OCI-LY7 (cell line): ENCODE measurements around the gene PRG3. TPM values are rescaled to one million over a fixed set of nuclear protein-coding genes. Genes with fewer than 3 reads are reported as not detected.

Experiments used
- Bru-seq: library from RNA; stranded (reverse); fragments of 400-500 nt; gene quantifications from one replicate; lab custom pipeline; 2021; lab: Mats Ljungman, UMichigan
- BruChase-seq, 2 experiments: library from RNA; stranded (reverse); fragments of 400-500 nt; gene quantifications; one replicate each; lab custom pipeline; 2021; lab: Mats Ljungman, UMichigan
- BruUV-seq: library from RNA; stranded (reverse); fragments of 400-500 nt; replicated peaks from 2 replicates; lab custom pipeline; 2021; lab: Mats Ljungman, UMichigan
- CTCF ChIA-PET: fragments of 300-600 bp; sonication (Branson Sonifier 250); formaldehyde crosslinking; loops from one replicate; lab custom pipeline; 2022; ENCODE audit warnings: antibody characterized with exemption; ENCODE audit not compliant: unreplicated experiment; lab: Charles Lee
- POLR2A ChIA-PET: fragments of 300-600 bp; sonication (Branson Sonifier 250); formaldehyde crosslinking; loops from one replicate; lab custom pipeline; 2022; ENCODE audit warnings: antibody characterized with exemption; lab: Charles Lee
- DNase-seq: peaks from one replicate; pipeline ENCODE4 v3.0.0-alpha.2; 2015; ENCODE audit warnings: low spot score
- H2AFZ ChIP-seq: fragments of 200-600 bp; sonication (generic), shearing (Covaris generic); 2 replicates; pipeline ENCODE4 v1.6.1; 2014; ENCODE audit warnings: mild to moderate bottlenecking, antibody characterized with exemption, low read length, moderate library complexity
- H3K27ac ChIP-seq: fragments of 200-600 bp; sonication (generic); 2 replicates; pipeline ENCODE4 v1.5.1; 2014; ENCODE audit warnings: mixed run types, low read depth, mild to moderate bottlenecking, moderate library complexity, low read length, inconsistent platforms; ENCODE audit not compliant: poor library complexity, severe bottlenecking
- H3K36me3 ChIP-seq: fragments of 200-600 bp; sonication (generic); 2 replicates; pipeline ENCODE4 v1.6.1; 2014; ENCODE audit warnings: mild to moderate bottlenecking, antibody characterized with exemption, low read length, moderate library complexity, mixed read lengths; ENCODE audit not compliant: insufficient read depth
- H3K4me1 ChIP-seq: fragments of 200-600 bp; sonication (generic); 2 replicates; pipeline ENCODE4 v1.5.1; 2014; ENCODE audit warnings: mild to moderate bottlenecking, low read length; ENCODE audit not compliant: insufficient read depth, poor library complexity, severe bottlenecking
- H3K4me2 ChIP-seq: fragments of 200-600 bp; sonication (generic); 2 replicates; pipeline ENCODE4 v1.6.1; 2014; ENCODE audit warnings: mild to moderate bottlenecking, low read length
- H3K4me3 ChIP-seq: fragments of 200-600 bp; sonication (generic); 2 replicates; pipeline ENCODE4 v1.5.1; 2014; ENCODE audit warnings: mild to moderate bottlenecking, low read depth, low read length; ENCODE audit not compliant: poor library complexity, severe bottlenecking
- H3K79me2 ChIP-seq: fragments of 200-600 bp; sonication (generic); 2 replicates; pipeline ENCODE4 v1.6.1; 2016; ENCODE audit warnings: low read depth, mild to moderate bottlenecking, low read length, moderate library complexity, mixed read lengths; ENCODE audit not compliant: insufficient read depth
- H3K9me2 ChIP-seq: fragments of 200-600 bp; sonication (generic); 2 replicates; pipeline ENCODE4 v1.6.1; 2016; ENCODE audit warnings: mild to moderate bottlenecking, low read length, mixed read lengths; ENCODE audit not compliant: insufficient read depth
- H3K9me3 ChIP-seq: fragments of 200-600 bp; sonication (generic); 2 replicates; pipeline ENCODE4 v1.6.1; 2014; ENCODE audit warnings: mild to moderate bottlenecking, mixed run types, low read length, mixed read lengths
- H4K20me1 ChIP-seq: fragments of 200-600 bp; sonication (generic); 2 replicates; pipeline ENCODE4 v1.6.1; 2014; ENCODE audit warnings: mild to moderate bottlenecking, antibody characterized with exemption, low read length, moderate library complexity, mixed read lengths; ENCODE audit not compliant: insufficient read depth
- CTCF ChIP-seq: fragments of 200-600 bp; sonication (generic); conservative IDR thresholded peaks from 2 replicates; pipeline ENCODE4 v1.5.1; 2014; ENCODE audit warnings: mild to moderate bottlenecking, antibody characterized with exemption, low read length, moderate library complexity, mixed read lengths
- EZH2phosphoT487 ChIP-seq: fragments of 200-600 bp; sonication (generic); IDR thresholded peaks from 2 replicates; pipeline ENCODE4 v1.6.1; 2018; ENCODE audit warnings: low read depth, borderline replicate concordance, mild to moderate bottlenecking, mixed run types, antibody characterized with exemption, low read length, moderate library complexity, mixed read lengths
- intact Hi-C: fragments of 100-400 bp; cut with micrococcal nuclease; formaldehyde crosslinking; loops from one replicate; pipeline ENCODE4 v1.10.0; 2022; ENCODE audit not compliant: unreplicated experiment
- long read RNA-seq: library from polyadenylated mRNA; stranded (forward); transcript quantifications from one replicate; pipeline ENCODE4 v2.0.0, GENCODE V29; 2022
- total RNA-seq, 2 experiments: library from RNA; depleted of rRNA in 1 of 2; stranded (reverse); fragments of >200 nt in 1 of 2; shearing (Covaris generic) in 1 of 2; gene quantifications; 2 replicates each; pipeline ENCODE4 v1.2.3, GENCODE V29; 2014 to 2022

The PRG3 gene
- total RNA-seq (2014; rRNA removed; shearing (Covaris generic)) (not detected in 2 replicates), total RNA-seq (2022) (not detected in 2 replicates), Bru-seq, nascent RNA (not detected), BruChase-seq, experiment 1, labeled RNA remaining after a 6-hour chase (not detected), BruChase-seq, experiment 2, labeled RNA remaining after a 2-hour chase (not detected)
- long read RNA-seq = 0 reads

- H4K20me1 ChIP-seq = no peaks in the 10 kb centered on the region
- intact Hi-C loops = no loop called here
- no peak within 1 kb of the TSS for H3K4me3 ChIP-seq
- no peaks in the 10 kb centered on the region for H3K79me2 ChIP-seq
- DNase-seq = no peak
- H3K4me2 ChIP-seq = no peak within 1 kb of the TSS
- ChIA-PET CTCF (no interaction called here), POLR2A (interaction anchor here (0.7 kb wide), 1 partner anchor 860 kb away, joined by 3 read pairs; no protein-coding TSS in a partner anchor)
- no peaks in the 10 kb centered on the region for H3K9me2 ChIP-seq
- no peaks in the 10 kb centered on the region for H3K9me3 ChIP-seq
- no peak within 1 kb of the TSS for H2AFZ ChIP-seq
- no peaks in the 10 kb centered on the region for H3K4me1 ChIP-seq
- TF ChIP-seq CTCF (no peak), EZH2phosphoT487 (no peak)
- BruUV-seq = no TSS peak
- no peak within 1 kb of the TSS for H3K27ac ChIP-seq
- no peaks in the 10 kb centered on the region for H3K36me3 ChIP-seq
Observed at GRCh38 chr11:57380975-57381374, at the start of gene PRG3. PRG3 (minus strand) TSS chr11:57381150; CDS start chr11:57380708, 442 bp downstream.

GRCh38 chr11:57429946-57430345 is 49.0 kb upstream of the PRG3 start:
- H3K4me3 ChIP-seq = no peak overlapping the region
- no peak overlapping the region for H3K27ac ChIP-seq
- TF ChIP-seq EZH2phosphoT487 = no peak
- no peak for TF ChIP-seq CTCF
- no peaks in the 10 kb centered on the region for H3K9me3 ChIP-seq
- H4K20me1 ChIP-seq = no peaks in the 10 kb centered on the region
- H3K36me3 ChIP-seq = peaks cover 11% of the 10 kb centered on the region
- no peaks in the 10 kb centered on the region for H3K9me2 ChIP-seq
- DNase-seq = no peak
- H3K4me1 ChIP-seq = peaks cover 14% of the 10 kb centered on the region
- CTCF ChIA-PET = interaction anchor here (1.0 kb wide), 1 partner anchor 27 kb away, joined by 4 read pairs; no protein-coding TSS in a partner anchor
- H3K79me2 ChIP-seq = peaks cover 17% of the 10 kb centered on the region; the same call in 1 of the 2 replicates
- H2AFZ ChIP-seq = no peak overlapping the region
- intact Hi-C loops = no loop called here
- POLR2A ChIA-PET = interaction anchor here (0.5 to 1.5 kb wide), 2 partner anchors 12 to 19 kb away, joined by 3 read pairs; no protein-coding TSS in a partner anchor
- BruUV-seq = no TSS peak
- no peak overlapping the region for H3K4me2 ChIP-seq

- Histone ChIP-seq H3K9me2 (no peaks in the 10 kb centered on the region), H3K4me3 (no peak overlapping the region), H3K79me2 (peaks cover 23% of the 10 kb centered on the region; the same call in 1 of the 2 replicates), H2AFZ (no peak overlapping the region), H3K9me3 (no peaks in the 10 kb centered on the region), H3K4me2 (no peak overlapping the region), H3K4me1 (peaks cover 23% of the 10 kb centered on the region), H3K36me3 (peaks cover 23% of the 10 kb centered on the region), H3K27ac (no peak overlapping the region), H4K20me1 (no peaks in the 10 kb centered on the region)
- intact Hi-C loops = no loop called here
- POLR2A ChIA-PET = interaction anchor here (1.5 kb wide), 1 partner anchor 11 kb away, joined by 3 read pairs; no protein-coding TSS in a partner anchor
- TF ChIP-seq CTCF (no peak), EZH2phosphoT487 (no peak)
- BruUV-seq = no TSS peak
- DNase-seq = no peak
- CTCF ChIA-PET = no interaction called here
Observed at GRCh38 chr11:57428643-57429042, 47.7 kb upstream of the PRG3 start.
